GM23248 (cell line): Measurements from ENCODE around the gene ZC3H14. TPM values are rescaled to one million over a fixed set of nuclear protein-coding genes. Genes with fewer than 3 reads are reported as not detected.

ENCODE experiments used
- DNase-seq: peaks from one replicate; pipeline ENCODE4 v3.0.0-alpha.2; 2015
- H2AFZ ChIP-seq: fragments of 200-600 bp; sonication (generic); 2 replicates; pipeline ENCODE4 v1.6.1; 2016; ENCODE audit warnings: antibody characterized with exemption
- H3F3A ChIP-seq: fragments of 200-600 bp; sonication (generic); 2 replicates; pipeline ENCODE4 v1.6.1; 2016; ENCODE audit warnings: mild to moderate bottlenecking, antibody characterized with exemption, mixed run types; ENCODE audit not compliant: insufficient read depth
- H3K27ac ChIP-seq: fragments of 200-600 bp; sonication (generic); 2 replicates; pipeline ENCODE4 v1.5.1; 2016; ENCODE audit warnings: mild to moderate bottlenecking
- H3K27me3 ChIP-seq: fragments of 200-600 bp; sonication (generic); replicated peaks from 2 replicates; pipeline ENCODE4 v1.6.1; 2016; ENCODE audit warnings: mild to moderate bottlenecking; ENCODE audit not compliant: insufficient read depth
- H3K36me3 ChIP-seq: fragments of 200-600 bp; sonication (generic); 2 replicates; pipeline ENCODE4 v1.6.1; 2016; ENCODE audit warnings: low read depth, mild to moderate bottlenecking
- H3K4me1 ChIP-seq: fragments of 200-600 bp; sonication (generic); 2 replicates; pipeline ENCODE4 v1.6.1; 2016; ENCODE audit warnings: mild to moderate bottlenecking; ENCODE audit not compliant: insufficient read depth
- H3K4me2 ChIP-seq: fragments of 200-600 bp; sonication (generic); one replicate; pipeline ENCODE4 v1.6.1; 2016; ENCODE audit warnings: mild to moderate bottlenecking; ENCODE audit not compliant: unreplicated experiment
- H3K4me3 ChIP-seq: fragments of 200-600 bp; sonication (generic); 2 replicates; pipeline ENCODE4 v1.5.1; 2016; ENCODE audit warnings: mild to moderate bottlenecking
- H3K79me2 ChIP-seq: fragments of 200-600 bp; sonication (generic); 2 replicates; pipeline ENCODE4 v1.6.1; 2016; ENCODE audit warnings: mild to moderate bottlenecking; ENCODE audit not compliant: insufficient read depth
- H3K9ac ChIP-seq: fragments of 200-600 bp; sonication (generic); 2 replicates; pipeline ENCODE4 v1.6.1; 2016; ENCODE audit warnings: mild to moderate bottlenecking
- H3K9me2 ChIP-seq: fragments of 200-600 bp; sonication (generic); 2 replicates; pipeline ENCODE4 v1.6.1; 2016; ENCODE audit warnings: mixed run types, mild to moderate bottlenecking, moderate library complexity; ENCODE audit not compliant: insufficient read depth
- H3K9me3 ChIP-seq: fragments of 200-600 bp; sonication (generic); one replicate; pipeline ENCODE4 v1.6.1; 2017; ENCODE audit warnings: low read depth
- H4K20me1 ChIP-seq: fragments of 200-600 bp; sonication (generic); 2 replicates; pipeline ENCODE4 v1.6.0; 2016; ENCODE audit not compliant: insufficient read depth
- EZH2 ChIP-seq: fragments of 200-600 bp; sonication (generic); IDR thresholded peaks from 2 replicates; pipeline ENCODE4 v1.6.1; 2018; ENCODE audit warnings: antibody characterized with exemption, mild to moderate bottlenecking; ENCODE audit not compliant: insufficient read depth, poor library complexity, severe bottlenecking
- EZH2phosphoT487 ChIP-seq: fragments of 200-600 bp; sonication (generic); IDR thresholded peaks from 2 replicates; pipeline ENCODE4 v1.6.1; 2018; ENCODE audit warnings: antibody characterized with exemption, moderate library complexity, mild to moderate bottlenecking, low read depth; ENCODE audit not compliant: insufficient read depth
- WGBS, 2 experiments: methylation state at CpG; one replicate each; pipeline ENCODE4 v1.1.6; 2015 to 2017; ENCODE audit warnings: low lambda C conversion rate in 2 of 2, low coverage in 1 of 2; ENCODE audit errors: missing lambda C conversion rate in 2 of 2; 5-methylcytosine and 5-hydroxymethylcytosine counted together
- in situ Hi-C: fragments of 300-500 bp; cut with MboI; formaldehyde crosslinking; loops from 2 replicates; pipeline ENCODE4 v1.15.0; 2020
- polyA plus RNA-seq: library from polyadenylated mRNA; unstranded; fragments of >200 nt; fragmentation: Nextera tagmentation; extraction: Ambion mirVana; gene quantifications from 2 replicates; pipeline ENCODE4 v1.2.1, GENCODE V29; 2016
- total RNA-seq: library from RNA; depleted of rRNA; stranded (reverse); fragments of >200 nt; shearing (Covaris generic); gene quantifications from 2 replicates; pipeline ENCODE4 v1.2.3, GENCODE V29; 2014

Gene ZC3H14
- total and polyA plus RNA-seq, 2 experiments from 2014 or later = 65.6 to 70.0 TPM

DNA sequence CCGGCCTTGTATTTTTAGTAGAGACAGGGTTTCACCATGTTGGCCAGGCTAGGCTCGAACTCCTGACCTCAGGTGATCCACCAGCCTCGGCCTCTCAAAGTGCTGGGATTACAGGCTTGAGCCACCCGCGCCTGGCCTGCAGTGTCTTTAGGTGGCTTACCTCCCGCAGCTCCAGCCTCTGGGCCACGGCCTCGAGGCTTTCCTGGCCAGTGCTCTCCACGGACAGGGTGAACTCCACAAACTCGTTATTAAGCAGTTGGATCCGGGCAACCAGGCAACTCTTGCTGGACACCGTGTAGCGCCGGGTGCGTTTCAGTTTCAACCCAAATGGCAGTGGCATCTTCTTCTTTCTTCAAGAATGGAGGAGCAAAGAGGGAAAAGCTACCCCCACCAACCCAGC, 12.8 kb upstream of the ZC3H14 start:
- Histone ChIP-seq H2AFZ (no peak overlapping the region), H3K4me3 (no peak overlapping the region), H3K9me2 (no peaks in the 10 kb centered on the region), H3K9ac (no peak overlapping the region), H3K27ac (no peak overlapping the region), H3K79me2 (peaks cover 91% of the 10 kb centered on the region), H4K20me1 (no peaks in the 10 kb centered on the region), H3K9me3 (no peaks in the 10 kb centered on the region), H3K27me3 (no peaks in the 10 kb centered on the region), H3K4me1 (peaks cover 15% of the 10 kb centered on the region), H3K4me2 (no peak overlapping the region), H3F3A (peaks cover under 1% of the 10 kb centered on the region), H3K36me3 (0 out of 2 replicates have a peak, but pooled peaks cover 20% of the 10 kb centered on the region)
- no peak for DNase-seq
- in situ Hi-C loops = loop anchor here (25.0 kb wide), 1 partner anchor 538 kb away; the partner anchor contains the start of gene GPR65
- 92 to 96% methylated on average over 15 of the region's 15 CpGs for WGBS, 2 experiments
- no peak for TF ChIP-seq EZH2
- TF ChIP-seq EZH2phosphoT487 = no peak

DNA sequence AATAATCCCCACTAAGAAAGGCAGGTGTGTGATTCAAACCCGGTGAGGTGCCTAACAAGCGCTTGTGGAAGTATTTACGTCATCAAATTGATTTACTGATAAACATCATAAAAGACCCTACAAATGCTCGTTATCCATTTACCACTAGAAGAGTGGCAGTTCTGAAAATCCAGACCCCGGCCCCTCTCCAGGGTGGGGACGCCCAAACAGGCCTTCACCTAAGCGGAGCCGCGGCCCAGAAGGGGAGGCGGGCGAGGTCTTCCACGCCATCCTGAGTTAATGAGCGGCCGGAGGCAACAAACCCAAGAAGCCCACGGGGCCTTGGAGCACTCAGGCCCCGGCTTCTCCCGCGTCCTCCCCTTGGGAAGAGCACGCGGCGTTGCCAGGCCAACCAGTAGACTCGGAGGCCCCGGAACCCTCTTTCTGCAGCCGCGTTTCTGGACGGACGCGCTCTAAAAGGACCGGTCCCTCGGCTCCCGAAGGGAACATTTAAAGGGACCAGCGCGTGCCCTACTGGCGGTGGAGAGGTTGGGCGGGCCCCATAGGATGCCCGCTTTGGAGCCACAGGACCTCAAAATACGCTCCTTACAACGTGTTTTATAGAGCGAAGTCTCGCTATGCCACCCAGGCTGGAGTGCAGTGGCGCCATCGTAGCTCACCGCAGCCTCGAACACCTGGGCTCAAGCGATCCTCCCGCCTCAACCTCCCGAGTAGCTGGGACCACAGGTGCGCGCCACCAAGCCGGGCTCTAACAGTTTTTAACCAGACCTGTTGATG, 11.6 kb upstream of the ZC3H14 start:
- Histone ChIP-seq H3K4me1 (peaks cover 27% of the 10 kb centered on the region), H3F3A (peaks cover 13% of the 10 kb centered on the region), H3K9ac (peak overlapping the region; percentile 85), H3K4me3 (peak overlapping the region; percentile 99), H3K9me3 (no peaks in the 10 kb centered on the region), H3K27me3 (no peaks in the 10 kb centered on the region), H4K20me1 (no peaks in the 10 kb centered on the region), H3K27ac (peak overlapping the region; percentile 49), H3K4me2 (peak overlapping the region; percentile 99), H2AFZ (peak overlapping the region; percentile 90), H3K36me3 (0 out of 2 replicates have a peak, but pooled peaks cover 13% of the 10 kb centered on the region), H3K79me2 (peaks cover 79% of the 10 kb centered on the region), H3K9me2 (no peaks in the 10 kb centered on the region)
- TF ChIP-seq EZH2phosphoT487 (no peak), EZH2 (no peak)
- in situ Hi-C loops = loop anchor here (25.0 kb wide), 1 partner anchor 539 kb away; the partner anchor contains the start of gene GPR65
- DNase-seq = peak; percentile 92
- WGBS, 2 experiments = 4% methylated on average over 41 to 50 of the region's 50 CpGs

DNA sequence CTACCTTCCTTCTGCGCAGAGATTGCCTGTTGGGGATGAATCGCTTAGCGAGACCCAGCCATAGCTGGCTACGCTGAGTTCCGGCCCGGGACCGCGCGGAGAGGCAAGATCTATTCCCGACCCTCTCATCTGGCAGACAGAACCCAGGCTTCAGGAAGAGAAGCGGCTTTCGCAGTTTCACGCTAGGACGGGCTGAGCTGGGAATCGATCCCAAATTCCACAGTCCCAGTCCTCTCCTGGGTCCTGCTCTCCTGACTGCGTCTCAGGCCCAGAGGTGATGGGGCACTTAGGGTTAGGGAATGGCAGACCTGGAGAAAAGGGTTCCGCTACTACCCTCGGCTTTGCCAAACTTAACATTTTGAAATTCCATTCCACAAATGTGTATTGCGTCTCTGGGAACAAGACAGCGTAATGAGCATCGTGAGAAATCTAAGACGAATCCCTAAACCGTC, 10.8 kb upstream of the ZC3H14 start:
- Histone ChIP-seq H3F3A (peaks cover 19% of the 10 kb centered on the region), H3K4me2 (peak overlapping the region; percentile 99), H3K4me3 (peak overlapping the region; percentile 99), H2AFZ (peak overlapping the region; percentile 90), H4K20me1 (no peaks in the 10 kb centered on the region), H3K36me3 (0 out of 2 replicates have a peak, but pooled peaks cover 12% of the 10 kb centered on the region), H3K79me2 (peaks cover 71% of the 10 kb centered on the region), H3K4me1 (peaks cover 34% of the 10 kb centered on the region), H3K27me3 (no peaks in the 10 kb centered on the region), H3K27ac (peak overlapping the region; percentile 49), H3K9ac (peak overlapping the region; percentile 85), H3K9me3 (no peaks in the 10 kb centered on the region), H3K9me2 (no peaks in the 10 kb centered on the region)
- in situ Hi-C loops = loop anchor here (25.0 kb wide), 1 partner anchor 540 kb away; the partner anchor contains the start of gene GPR65
- TF ChIP-seq EZH2phosphoT487 = no peak
- peak; percentile 60 for DNase-seq
- WGBS, 2 experiments = 1% methylated on average over 23 of the region's 23 CpGs

DNA sequence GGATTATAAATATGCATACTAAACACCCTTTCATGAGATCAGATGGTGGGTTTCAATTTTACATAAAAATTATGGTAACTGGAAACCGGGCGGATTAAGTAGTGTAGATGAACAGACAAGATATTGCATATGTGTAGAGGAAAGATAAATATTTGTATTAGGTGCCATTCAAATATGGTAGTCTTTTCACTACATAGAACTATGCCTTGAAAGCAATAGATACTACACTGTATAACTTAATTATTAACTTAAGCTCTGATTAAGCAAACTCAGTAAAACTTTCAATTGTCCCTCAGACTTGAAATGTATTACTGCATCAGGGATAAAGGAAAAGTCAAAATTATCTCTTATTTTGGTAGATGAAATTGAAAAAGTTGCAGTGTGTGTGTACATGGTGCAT, 10.0 kb upstream of the ZC3H14 start:
- no peak for DNase-seq
- Histone ChIP-seq H3F3A (peaks cover 22% of the 10 kb centered on the region), H3K4me1 (peaks cover 35% of the 10 kb centered on the region), H3K79me2 (peaks cover 63% of the 10 kb centered on the region), H3K27ac (0 out of 2 replicates have a peak overlapping the region, but pooled peaks have one; percentile 49), H3K27me3 (no peaks in the 10 kb centered on the region), H3K9me2 (no peaks in the 10 kb centered on the region), H3K9me3 (no peaks in the 10 kb centered on the region), H3K4me2 (peak overlapping the region; percentile 99), H3K4me3 (peak overlapping the region; percentile 99), H3K9ac (peak overlapping the region; percentile 85), H2AFZ (no peak overlapping the region), H3K36me3 (0 out of 2 replicates have a peak, but pooled peaks cover 11% of the 10 kb centered on the region), H4K20me1 (no peaks in the 10 kb centered on the region)
- WGBS, 2 experiments = 34 to 39% methylated on average over 2 of the region's 2 CpGs
- TF ChIP-seq EZH2 (no peak), EZH2phosphoT487 (no peak)
- in situ Hi-C loops = loop anchor here (25.0 kb wide), 1 partner anchor 541 kb away; the partner anchor contains the start of gene GPR65
